Measurements from ENCODE around the gene LRGUK.

DNA sequence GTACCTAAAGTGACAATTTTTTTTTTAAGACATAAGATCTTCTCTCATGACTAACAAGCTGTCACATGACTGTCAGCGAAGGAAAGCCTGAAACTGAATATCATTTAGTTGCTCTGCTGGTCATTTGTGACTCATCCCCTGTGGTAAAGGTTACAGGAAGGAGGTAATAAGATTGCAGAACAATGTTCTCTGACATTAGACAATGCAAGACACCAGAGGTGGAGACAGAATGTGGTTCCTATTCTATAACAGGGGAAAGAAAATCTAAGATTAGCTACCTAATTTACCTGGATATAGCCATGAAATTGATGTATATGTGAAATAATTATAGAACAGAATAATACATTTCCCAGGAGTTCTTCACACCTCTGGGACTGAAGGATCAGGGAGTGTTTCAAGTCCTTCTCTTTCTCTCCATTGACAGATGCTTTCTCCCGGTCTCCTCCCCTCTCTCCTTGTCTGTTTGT, 47.7 kb downstream of the LRGUK start:
- TF ChIP-seq POLR2A (IDR thresholded peaks at IDR 0.05; ENCODE audit: low read length) (no peak), GATA1 (IDR thresholded peaks at IDR 0.05; ENCODE audit: low read depth, low read length) (no peak)
